HFFc6 (cell line): ENCODE measurements around the gene VCL. TPM values are rescaled to one million over a fixed set of nuclear protein-coding genes. Genes with fewer than 3 reads are reported as not detected.

Source experiments
- DNase-seq: peaks from one replicate; pipeline ENCODE4 v3.0.0-alpha.2; 2018
- H3K27ac Mint-ChIP-seq: 2 replicates; pipeline ENCODE4 v1.8.0; 2020; ENCODE audit warnings: mild to moderate bottlenecking, mixed read lengths
- H3K27me3 Mint-ChIP-seq: 2 replicates; pipeline ENCODE4 v1.8.0; 2021; ENCODE audit warnings: mild to moderate bottlenecking, moderate library complexity, mixed read lengths; ENCODE audit not compliant: insufficient read depth
- H3K36me3 Mint-ChIP-seq: 2 replicates; pipeline ENCODE4 v1.8.0; 2021; ENCODE audit warnings: low read depth, mixed read lengths
- H3K4me1 Mint-ChIP-seq: 2 replicates; pipeline ENCODE4 v1.8.0; 2020; ENCODE audit warnings: low read depth, mixed read lengths
- H3K4me3 Mint-ChIP-seq: 2 replicates; pipeline ENCODE4 v1.8.0; 2020; ENCODE audit warnings: mild to moderate bottlenecking, moderate library complexity, mixed read lengths
- H3K9me3 Mint-ChIP-seq: 2 replicates; pipeline ENCODE4 v1.8.0; 2020; ENCODE audit warnings: mild to moderate bottlenecking, mixed read lengths
- total RNA-seq, 6 experiments: library from RNA; stranded (reverse); fragmentation: NEBNext Ultra II Directional; extraction: Animal tissue kit (Norgen Biotek cat#: 25700); gene quantifications; 2 replicates in 1 of 6; 3 replicates in 5 of 6; pipeline ENCODE4 v1.2.3, GENCODE V29; 2021
- TF ChIP-seq, protein P1 (sequence below): fragments of 200-600 bp; sonication (generic); IDR thresholded peaks from 2 replicates; pipeline ENCODE4 v1.5.0; 2021; ENCODE audit warnings: antibody characterized with exemption, mild to moderate bottlenecking

VCL gene
- total RNA-seq, 6 experiments from 2014 or later, result 366 to 443 (median 406) TPM

GRCh38 chr10:74076961-74077360 is 79.0 kb downstream of the VCL start:
- Mint-ChIP-seq H3K27me3 (no peaks in the 10 kb centered on the region), H3K36me3 (peaks cover 69% of the 10 kb centered on the region), H3K9me3 (no peaks in the 10 kb centered on the region), H3K27ac (peak overlapping the region; percentile 68; the same call in 1 of the 2 replicates), H3K4me3 (no peak overlapping the region; the same call in 1 of the 2 replicates), H3K4me1 (peaks cover 96% of the 10 kb centered on the region)
- TF ChIP-seq, protein P1, sequence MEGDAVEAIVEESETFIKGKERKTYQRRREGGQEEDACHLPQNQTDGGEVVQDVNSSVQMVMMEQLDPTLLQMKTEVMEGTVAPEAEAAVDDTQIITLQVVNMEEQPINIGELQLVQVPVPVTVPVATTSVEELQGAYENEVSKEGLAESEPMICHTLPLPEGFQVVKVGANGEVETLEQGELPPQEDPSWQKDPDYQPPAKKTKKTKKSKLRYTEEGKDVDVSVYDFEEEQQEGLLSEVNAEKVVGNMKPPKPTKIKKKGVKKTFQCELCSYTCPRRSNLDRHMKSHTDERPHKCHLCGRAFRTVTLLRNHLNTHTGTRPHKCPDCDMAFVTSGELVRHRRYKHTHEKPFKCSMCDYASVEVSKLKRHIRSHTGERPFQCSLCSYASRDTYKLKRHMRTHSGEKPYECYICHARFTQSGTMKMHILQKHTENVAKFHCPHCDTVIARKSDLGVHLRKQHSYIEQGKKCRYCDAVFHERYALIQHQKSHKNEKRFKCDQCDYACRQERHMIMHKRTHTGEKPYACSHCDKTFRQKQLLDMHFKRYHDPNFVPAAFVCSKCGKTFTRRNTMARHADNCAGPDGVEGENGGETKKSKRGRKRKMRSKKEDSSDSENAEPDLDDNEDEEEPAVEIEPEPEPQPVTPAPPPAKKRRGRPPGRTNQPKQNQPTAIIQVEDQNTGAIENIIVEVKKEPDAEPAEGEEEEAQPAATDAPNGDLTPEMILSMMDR, result no peak
- no peak for DNase-seq

GRCh38 chr10:74077416-74077815 is 79.5 kb downstream of the VCL start:
- Mint-ChIP-seq H3K4me3 (peak overlapping the region; percentile 50), H3K4me1 (peaks cover 91% of the 10 kb centered on the region), H3K36me3 (peaks cover 72% of the 10 kb centered on the region), H3K9me3 (no peaks in the 10 kb centered on the region), H3K27ac (peak overlapping the region; percentile 68), H3K27me3 (no peaks in the 10 kb centered on the region)
- DNase-seq, result no peak
- TF ChIP-seq, protein P1, result no peak

DNA sequence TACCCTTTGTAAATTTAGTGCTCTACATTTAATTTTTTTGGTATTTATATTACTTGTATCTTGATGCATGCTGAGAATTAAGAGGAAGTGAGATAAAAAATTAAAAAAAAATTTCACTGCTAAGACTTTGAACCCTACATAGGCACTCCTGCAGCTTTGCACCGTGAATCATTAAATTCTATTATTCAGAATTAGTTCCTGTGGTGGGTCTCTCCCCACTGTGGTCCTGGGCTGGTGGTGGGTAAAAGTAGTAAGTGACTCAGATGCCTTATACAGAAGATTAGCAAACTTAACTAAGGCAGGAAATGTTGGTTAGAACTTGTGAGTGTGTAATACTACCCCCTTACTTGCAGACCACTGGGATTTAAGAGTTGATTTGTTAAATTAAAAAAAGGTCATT is 80.1 kb downstream of the VCL start:
- peaks cover 85% of the 10 kb centered on the region for H3K4me1 Mint-ChIP-seq
- TF ChIP-seq, protein P1, result no peak
- peak overlapping the region; percentile 56 for H3K4me3 Mint-ChIP-seq
- H3K36me3 Mint-ChIP-seq, result peaks cover 68% of the 10 kb centered on the region
- DNase-seq, result peak; percentile 41
- H3K9me3 Mint-ChIP-seq, result no peaks in the 10 kb centered on the region
- H3K27me3 Mint-ChIP-seq, result no peaks in the 10 kb centered on the region
- peak overlapping the region; percentile 76 for H3K27ac Mint-ChIP-seq

DNA sequence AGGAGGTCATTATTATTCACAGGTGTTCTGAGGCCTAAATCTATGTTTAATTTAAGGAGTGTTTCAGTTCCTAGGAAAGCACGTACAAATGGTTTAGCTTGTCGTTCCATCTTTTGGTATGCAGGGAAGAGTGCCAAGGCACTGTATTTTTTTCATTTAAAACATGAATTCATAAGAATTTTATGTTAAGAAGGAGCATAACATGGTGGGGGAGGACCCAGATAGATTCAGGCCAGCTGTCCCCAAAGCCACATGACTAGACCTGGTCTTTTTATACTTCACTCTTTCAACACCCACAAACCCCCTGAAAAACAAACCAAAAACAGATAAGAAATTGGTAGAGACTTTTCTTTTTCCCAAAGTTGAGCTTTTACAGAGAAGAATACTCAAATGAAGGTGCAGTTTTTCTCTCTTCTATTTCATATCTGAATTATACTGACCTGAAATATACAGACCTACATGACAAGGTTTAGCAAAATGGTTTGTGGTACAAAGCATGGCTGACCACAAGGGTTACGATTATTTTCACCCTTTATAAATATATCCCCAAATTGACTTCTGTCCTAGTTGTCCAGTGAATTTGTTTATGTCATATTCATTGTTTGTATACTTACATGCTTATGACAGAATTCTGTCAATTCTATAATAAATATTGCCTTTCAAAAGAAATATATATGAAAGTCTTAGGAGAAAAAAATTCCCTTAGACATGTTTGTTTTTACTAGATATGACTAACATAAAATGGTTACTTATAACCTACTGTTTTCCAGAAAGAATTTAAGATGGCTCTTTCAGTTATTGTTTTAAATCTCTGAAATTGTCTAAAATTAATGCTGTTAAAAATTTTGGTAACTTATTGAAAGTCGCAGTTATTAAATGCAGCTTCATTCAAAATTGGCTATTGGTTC is 81.4 kb downstream of the VCL start:
- Mint-ChIP-seq H3K27ac (peak overlapping the region; percentile 76), H3K27me3 (no peaks in the 10 kb centered on the region), H3K4me1 (peaks cover 73% of the 10 kb centered on the region), H3K4me3 (peak overlapping the region; percentile 81), H3K9me3 (no peaks in the 10 kb centered on the region), H3K36me3 (peaks cover 55% of the 10 kb centered on the region)
- TF ChIP-seq, protein P1, result no peak
- no peak for DNase-seq

DNA sequence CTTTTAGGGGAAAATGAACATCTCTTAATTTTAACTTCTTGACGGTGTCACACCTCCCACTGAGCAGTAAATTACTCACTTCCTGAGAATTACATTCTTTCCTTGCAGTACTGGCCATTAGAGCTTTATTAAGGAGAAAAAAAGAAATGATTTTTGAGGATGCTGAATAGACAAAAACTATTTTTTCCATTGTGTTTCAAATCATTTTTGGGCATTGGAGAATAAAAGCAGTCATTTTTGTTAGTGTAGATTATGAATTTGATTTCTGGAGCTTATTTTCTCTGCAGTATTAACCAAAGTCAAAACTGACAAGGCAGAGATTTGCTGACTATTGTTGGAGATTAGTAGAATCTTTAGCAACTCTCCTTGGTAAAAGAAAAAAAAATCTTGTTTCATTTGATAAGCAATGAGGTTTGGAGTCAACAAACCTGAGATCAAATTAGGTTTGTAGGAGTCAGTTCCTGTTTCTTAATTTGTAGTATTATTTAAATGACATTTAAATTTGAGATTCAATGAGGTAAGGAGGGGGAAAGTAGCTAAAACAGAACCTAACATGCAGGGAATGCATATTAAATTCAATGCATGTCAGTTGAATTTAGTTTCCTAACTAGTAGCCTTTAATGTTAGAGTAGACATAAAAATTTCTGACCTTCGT is 82.1 kb downstream of the VCL start:
- Mint-ChIP-seq H3K36me3 (peaks cover 50% of the 10 kb centered on the region), H3K9me3 (no peaks in the 10 kb centered on the region), H3K27ac (peak overlapping the region; percentile 76), H3K4me1 (peaks cover 65% of the 10 kb centered on the region), H3K27me3 (no peaks in the 10 kb centered on the region), H3K4me3 (peak overlapping the region; percentile 81)
- TF ChIP-seq, protein P1, result no peak
- DNase-seq, result no peak
